GM18867 (cell line): ENCODE measurements around the gene WASF2.
A peak's percentile ranks its signal among the peaks of the same experiment; 100 is the strongest.
"Not testable (repeated sequence)": the region's sequence is repeated elsewhere in the genome, so short reads cannot be mapped to it uniquely, and the experiment has no call there.

ENCODE experiments used
- ATAC-seq: cut with Tn5 transposase; IDR thresholded peaks from one replicate; pipeline ENCODE4 v1.9.1; 2021; ENCODE audit warnings: mild to moderate bottlenecking, moderate library complexity; ENCODE audit not compliant: unreplicated experiment

WASF2 gene

DNA sequence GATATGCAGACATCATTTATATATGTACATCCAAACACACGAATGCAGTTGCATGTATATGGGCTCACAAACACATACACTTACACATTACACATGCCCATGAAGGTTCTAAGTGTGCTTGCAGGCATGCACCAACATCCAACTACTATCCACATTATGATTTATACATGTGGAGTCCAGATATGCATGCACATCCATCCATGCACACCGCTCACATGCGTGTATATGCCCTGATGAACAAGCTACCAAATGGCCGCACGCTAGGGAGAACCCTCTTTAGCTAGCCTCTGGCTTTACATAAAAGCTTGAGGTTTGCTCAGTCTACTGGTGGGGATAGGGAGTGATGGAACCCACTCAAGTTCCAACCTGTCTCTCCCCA, 89.0 kb downstream of the WASF2 start:
- ATAC-seq = no peak

DNA sequence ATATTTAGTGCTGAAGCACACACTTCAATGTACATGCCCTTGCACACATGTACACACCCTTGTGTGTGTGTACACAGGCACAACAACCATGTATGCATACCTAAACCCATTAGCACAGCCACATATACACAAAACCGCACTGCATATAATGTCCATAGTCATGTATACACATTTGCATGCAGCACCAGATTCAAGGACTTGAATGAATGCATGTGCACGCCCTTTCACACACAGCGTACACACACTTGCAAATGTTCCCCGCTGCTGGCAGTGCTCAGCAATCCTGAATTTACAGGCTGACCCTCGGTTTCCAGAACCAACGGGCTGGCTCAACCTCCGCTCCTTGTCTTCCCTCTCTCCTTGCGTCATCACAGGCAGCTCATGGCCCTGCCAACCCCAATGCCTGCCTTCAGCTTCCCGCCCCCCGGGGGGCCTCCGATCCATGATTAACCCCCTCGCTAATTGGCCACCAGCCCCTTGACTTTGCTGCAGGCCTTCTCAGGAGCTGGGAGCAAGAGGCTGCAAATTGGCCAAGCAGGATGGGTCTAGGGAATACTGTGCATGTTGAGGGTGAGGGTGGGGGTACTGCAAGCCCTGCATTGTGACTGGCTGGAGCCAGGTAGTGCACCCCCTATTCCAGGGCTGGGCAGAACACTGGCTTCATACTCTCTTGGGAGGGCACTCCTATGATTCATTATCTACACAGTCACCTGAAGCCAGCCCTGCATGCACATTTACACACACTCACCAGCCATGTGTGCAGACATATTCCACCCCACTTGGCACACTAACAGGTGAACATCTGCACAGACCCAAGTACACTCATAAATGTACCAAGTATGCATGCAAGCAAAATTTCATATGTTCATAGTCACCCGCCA, 89.6 kb downstream of the WASF2 start:
- ATAC-seq = no peak

DNA sequence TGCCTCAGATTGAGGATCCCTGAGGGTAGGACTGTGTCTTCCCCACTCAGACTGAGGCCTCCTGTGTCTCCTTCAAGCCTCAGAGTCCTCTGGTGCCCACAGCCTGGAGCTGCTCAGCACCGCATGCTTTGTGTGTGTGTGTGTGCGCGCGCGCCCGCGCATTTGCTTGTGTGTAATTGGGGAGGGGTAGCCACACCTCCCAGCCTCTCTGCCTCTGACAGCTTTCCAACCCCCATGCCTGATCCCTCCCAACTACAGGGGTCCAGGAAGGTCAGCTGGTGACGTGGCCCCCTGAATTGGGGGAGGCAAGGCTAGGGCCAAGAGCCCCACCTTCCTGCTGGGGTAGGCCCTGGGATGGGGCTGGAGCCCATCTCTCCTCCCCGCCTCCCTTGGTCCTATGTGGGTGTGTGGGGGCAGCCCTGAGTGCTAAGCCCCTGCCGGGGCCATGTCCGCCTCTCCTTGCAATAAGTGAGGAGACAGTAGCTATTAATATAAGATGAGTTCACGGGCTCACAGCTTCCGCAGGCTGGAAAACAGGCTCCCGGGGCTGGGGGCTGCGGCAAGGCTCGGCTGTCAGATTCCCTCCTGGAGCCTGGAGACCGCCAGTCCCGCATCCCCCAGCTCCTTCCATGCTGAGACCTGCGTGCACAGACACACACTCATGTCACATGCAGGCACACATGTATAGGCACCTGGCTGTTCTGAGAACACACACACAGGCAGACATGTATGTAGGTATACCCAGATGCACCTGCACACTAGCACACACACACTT, 90.5 kb downstream of the WASF2 start:
- ATAC-seq = no peak

DNA sequence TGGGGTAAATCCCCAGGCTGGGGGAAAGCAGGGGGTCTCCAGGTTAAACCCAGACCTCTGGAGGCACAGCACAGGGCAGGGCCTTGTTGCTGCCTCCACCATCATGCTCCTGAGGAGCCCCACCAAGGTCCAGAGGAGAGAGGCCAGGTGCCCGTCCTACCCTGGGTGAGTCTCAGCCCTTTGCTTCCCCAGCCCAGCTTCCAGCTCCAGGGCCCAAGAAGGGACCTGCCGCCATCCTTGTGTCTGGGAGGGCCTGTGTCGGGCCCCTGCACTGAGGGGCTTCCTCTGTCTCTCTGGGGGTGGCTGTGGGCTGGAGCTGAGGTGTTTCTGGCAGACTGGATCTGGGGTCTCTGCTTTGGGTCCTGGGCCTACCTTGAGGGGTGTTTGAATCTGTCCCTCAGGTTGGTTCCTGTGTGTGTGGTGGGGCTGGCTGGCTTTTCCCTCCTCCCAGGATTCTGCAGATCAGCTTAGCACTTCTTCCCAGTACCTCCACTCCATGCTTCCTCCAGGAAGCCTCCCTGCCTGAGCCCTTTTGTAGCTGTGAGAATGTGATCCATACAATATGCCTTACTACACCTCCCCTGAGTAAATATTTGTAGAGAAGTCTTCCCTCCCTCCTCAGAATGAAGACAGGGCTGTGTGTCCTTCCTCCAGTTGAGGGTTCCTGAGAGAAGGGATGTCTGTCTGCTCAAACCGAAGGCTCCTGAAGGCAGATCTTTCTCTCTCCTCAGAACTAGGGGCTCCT, 91.4 kb downstream of the WASF2 start:
- ATAC-seq = no peak

DNA sequence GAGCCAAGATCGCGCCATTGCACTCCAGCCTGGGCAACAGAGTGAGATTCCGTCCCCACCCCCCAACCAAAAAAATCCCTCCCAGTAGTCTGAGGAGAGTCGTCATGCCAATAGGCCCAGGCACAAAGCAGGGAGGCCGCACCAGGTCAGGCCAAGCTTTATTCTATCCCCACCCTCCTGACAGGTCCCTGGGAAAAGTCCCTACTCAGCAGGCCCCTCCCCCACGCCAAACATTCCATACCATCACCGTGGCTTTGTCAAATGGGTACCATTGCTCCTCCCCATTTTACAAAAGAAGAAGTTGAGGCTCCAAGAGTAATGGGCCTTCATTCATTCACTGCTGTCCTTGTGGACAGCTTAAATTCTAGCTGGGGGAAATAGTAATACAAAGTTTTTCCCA, 92.2 kb downstream of the WASF2 start:
- ATAC-seq = no peak

DNA sequence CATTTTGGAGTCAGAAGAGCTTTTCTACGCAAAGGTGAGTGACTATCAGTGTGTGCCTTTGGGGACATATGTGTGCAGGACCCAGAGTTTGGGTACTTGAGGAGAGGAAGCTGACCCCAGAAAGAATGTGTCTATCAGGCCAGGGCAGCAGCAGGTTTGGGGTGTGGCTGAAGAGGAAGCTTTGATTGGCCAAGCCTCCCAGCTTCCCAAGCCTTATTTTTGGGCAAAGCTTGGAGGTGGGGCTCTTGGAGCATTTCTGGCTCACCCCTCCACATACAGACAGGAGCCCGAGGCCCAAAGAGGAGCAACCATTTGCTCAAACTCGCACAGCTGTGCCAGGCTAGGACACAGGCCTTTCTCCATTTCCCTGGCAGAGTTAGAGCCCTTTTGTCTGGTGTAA, 92.9 kb downstream of the WASF2 start:
- ATAC-seq = no peak

DNA sequence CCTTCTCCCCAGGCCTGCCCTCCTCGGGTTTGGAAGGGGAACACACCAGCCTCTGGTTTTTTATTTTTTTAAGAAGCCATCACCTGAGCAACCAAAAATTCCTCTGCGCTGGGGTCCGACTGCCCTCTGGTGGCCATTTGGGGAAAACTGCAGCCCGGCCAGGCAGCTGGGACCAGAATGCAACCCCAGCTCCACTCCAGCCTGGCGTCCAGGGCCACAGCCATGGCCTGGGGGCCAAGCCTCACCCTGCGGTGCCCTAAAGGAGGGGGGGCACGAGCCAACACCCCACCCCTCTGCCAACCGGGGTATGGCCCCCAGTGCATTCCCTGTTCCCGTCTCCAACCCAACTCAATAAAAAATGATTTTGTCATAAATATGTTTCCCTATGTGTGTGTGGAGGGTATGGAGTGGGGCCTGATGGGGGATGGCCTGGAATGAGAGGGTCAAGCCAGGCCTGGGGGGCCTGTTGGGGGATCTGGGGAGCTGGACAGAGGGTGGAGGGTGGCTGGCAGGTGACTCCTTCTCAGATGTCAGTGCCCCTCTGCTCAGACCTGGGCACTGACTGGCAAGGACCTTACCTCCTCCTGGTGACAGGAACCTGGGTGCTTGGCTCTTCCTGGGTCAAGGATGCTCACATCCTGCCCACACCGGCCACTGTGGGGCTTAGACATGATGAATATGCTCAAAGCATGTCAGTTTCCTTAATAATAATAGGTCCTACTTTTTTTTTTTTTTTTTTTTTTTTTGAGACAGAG, 94.3 kb downstream of the WASF2 start:
- no peak for ATAC-seq

DNA sequence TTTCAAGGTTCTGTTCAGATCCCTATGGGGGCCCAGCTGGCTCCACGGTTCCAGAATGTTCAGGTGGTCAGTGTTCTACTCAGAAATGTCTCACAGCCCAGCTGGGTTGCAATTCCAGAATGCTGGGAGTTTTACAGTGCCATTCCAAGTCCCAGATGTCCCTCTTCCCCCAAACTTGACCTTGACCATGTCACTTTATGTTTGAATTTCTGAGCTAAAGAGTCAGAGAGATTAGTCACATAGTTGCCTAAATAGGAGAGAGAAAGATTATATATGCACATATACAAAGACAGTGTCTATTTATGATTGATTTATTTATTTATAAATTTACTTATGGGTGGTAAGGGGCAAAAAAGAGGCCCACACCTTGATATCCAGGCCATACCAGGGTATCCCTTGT, 95.0 kb downstream of the WASF2 start:
- no peak for ATAC-seq

DNA sequence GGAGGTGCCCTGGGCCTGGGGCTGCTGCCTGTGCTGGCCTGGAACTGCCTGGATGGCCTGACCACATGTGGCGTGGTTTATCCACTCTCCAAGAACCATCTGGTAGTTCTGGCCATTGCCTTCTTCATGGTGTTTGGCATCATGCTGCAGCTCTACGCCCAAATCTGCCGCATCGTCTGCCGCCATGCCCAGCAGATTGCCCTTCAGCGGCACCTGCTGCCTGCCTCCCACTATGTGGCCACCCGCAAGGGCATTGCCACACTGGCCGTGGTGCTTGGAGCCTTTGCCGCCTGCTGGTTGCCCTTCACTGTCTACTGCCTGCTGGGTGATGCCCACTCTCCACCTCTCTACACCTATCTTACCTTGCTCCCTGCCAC, 95.7 kb downstream of the WASF2 start:
- no peak for ATAC-seq

DNA sequence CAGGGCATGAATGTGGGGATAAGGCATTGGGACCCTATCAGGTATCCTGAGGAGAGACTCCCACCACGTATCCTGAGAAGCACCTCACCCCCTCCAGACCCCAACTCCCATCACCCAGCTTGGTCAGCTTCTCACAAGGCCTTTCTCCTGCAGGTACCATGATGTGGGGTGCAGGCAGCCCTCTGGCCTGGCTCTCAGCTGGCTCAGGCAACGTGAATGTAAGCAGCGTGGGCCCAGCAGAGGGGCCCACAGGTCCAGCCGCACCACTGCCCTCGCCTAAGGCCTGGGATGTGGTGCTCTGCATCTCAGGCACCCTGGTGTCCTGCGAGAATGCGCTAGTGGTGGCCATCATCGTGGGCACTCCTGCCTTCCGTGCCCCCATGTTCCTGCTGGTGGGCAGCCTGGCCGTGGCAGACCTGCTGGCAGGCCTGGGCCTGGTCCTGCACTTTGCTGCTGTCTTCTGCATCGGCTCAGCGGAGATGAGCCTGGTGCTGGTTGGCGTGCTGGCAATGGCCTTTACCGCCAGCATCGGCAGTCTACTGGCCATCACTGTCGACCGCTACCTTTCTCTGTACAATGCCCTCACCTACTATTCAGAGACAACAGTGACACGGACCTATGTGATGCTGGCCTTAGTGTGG, 96.2 kb downstream of the WASF2 start:
- ATAC-seq = no peak

DNA sequence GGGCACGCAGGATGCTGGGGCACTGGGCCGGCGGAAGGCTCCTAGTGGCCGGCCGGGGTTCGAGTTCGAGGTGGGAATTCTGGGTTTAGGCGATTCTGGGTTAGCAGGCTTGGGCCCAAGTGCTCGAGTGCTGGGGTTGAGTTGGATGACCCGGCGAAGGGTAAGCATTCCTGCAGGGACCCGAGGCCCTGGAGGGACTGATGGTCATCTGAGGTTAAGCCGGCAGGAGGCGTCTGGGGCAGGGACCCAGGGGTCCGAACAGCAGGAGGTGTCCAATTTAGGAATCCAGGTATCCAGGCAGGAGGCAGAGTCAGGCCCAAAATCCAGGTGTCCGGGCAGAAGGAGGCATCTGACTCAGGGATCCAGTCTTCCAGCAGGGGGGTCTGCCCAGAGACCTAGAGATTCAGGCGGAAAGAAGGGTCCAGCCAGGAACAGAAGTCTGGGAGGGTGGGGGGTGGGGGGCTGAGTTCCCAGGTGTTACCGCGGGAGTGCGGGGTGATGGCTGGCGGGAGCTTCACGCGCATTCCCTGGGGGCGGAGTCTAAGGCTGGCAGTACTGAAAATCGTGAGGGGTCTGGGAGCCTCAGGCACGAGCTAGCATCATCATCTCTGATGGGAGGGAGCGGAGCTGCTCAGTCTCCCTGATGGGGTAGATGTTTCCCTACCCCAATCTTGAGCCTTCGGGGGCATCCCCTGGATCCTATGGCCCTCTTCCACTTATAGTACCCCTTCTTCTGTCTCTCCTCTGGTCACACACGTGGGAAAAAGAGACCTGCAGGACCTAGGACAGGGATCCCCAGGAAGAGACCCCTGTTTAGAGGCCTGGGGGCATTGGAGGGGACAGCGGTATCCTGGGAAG, 97.0 kb downstream of the WASF2 start:
- peak; percentile 3 for ATAC-seq

DNA sequence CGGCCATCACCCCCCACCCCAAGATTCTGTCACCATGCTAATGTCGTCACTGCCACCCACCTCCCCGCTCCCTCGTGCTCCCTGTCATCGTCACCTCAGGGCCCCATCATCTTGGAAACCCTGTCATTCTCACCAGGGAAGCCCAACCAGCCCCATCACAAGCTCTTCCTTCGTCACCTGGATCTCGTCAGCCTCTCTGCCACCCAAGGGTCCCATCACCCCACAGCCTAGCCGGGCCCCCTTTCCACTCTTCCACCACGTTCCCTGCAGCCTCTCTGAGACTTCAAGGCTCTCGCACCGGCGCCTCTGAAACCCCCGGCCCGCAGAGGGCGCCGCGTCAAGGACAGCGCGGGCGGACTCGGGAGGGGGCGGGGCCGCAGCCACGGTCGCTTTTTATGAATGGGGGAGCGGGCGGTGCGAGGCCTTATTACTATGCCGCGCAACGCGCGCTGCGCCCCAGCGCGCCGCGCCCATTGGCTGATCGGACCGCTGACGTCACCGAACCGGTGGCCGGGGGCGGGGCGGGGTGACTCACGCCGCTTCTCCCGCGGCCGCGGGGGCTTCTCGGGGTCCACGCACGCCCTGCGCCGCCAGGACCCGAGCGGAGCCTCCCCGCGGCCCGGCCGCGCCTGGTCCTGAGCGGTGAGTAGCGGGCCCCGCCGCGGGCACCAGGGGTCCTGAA, 97.7 kb downstream of the WASF2 start, which contains the start of gene GPR3:
TSS of gene GPR3 (plus strand) at position 527 of the 682 bp plus-strand sequence. CDS start 1,177 bp downstream, outside the sequence.
- peak; percentile 78 for ATAC-seq

DNA sequence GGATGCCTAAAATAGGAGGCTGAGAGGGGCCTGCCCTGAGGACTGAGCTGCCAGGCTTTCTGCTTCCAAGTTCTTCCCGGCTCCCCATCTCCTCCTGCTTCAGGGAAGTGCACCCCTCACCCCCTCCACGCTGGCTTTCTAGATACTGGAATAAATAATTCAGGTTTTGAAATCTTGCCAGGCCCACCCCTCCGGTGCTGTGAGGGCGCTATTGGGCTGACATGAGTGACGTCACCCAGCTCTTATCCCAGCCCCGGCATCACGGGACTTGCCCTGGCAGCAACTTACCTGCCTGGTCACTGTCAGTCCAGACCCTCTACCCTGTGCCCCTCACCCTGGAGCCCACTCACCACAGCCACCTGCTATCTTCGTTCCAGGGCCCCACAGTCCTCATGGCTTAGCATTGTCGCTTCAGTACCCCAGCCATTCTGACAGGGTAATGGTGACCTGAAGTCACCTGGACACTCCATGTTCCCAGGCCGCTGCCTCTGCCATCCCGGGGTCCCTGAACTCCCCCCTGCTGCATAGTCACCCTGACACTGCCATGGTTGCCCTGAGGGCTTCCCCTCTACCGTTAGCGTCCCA, 98.4 kb downstream of the WASF2 start:
- no peak for ATAC-seq

DNA sequence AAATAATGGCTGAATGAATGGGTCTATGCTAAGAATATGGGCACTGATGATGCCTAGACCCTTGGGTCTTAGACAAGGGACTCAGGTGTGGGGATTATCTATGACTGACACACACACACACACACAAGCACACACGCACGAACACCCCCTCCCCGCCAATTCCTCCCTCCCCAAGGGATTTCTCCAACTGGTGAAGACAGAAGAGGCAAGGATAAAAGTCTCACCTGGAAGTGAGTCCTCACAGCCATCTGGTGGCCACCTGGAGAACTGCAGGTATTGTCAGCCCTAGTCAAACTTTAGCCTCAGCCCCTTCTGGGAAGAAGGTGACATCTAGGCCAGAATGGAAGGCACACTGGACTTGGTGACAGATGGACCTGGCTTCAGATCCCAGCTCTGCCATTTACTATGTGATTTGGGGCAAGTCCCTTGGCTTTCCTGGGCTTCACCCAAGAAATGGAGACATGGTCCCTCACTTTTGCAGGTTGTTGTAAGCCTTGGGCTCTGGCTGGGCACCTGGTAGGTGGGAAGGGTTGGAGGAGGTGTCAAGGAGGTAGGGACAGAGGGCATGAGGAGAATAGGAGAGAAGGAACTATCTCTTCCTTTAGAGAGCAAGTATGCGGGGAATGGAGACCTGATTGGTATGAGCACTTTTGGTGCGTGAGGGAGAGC, 101.5 kb downstream of the WASF2 start:
- no peak for ATAC-seq

DNA sequence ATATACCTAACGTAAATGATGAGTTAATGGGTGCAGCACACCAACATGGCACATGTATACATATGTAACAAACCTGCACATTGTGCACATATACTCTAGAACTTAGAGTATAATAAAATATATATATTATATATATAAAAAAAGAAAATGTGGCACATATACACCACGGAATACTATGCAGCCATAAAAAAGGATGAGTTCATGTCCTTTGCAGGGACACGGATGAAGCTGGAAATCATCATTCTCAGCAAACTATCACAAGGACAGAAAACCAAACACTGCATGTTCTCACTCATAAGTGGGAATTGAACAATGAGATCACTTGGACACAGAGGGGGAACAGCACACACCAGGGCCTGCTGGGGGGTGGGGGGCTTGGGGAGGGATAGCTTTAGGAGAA, 105.2 kb downstream of the WASF2 start:
- ATAC-seq = not testable (repeated sequence)

DNA sequence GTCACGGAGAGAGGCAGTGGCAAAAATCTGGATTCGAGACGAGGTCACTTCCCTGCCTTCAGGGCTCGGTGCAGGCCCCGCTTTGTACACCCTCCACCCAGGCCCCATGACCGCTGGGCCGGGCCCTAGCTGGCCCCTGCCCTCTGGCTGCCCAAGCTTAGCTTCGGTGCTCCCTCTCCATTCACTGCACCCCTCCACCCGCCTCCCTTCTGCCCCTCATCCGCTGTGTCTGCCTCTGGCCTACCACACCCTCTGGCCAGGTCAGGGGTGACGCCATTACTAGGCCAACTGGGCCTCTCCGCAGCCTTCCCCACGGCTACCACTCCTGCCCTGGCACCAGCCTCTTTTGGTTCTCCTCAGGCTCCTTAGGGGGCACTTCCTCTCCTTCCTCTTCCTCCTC, 106.3 kb downstream of the WASF2 start:
- no peak for ATAC-seq

DNA sequence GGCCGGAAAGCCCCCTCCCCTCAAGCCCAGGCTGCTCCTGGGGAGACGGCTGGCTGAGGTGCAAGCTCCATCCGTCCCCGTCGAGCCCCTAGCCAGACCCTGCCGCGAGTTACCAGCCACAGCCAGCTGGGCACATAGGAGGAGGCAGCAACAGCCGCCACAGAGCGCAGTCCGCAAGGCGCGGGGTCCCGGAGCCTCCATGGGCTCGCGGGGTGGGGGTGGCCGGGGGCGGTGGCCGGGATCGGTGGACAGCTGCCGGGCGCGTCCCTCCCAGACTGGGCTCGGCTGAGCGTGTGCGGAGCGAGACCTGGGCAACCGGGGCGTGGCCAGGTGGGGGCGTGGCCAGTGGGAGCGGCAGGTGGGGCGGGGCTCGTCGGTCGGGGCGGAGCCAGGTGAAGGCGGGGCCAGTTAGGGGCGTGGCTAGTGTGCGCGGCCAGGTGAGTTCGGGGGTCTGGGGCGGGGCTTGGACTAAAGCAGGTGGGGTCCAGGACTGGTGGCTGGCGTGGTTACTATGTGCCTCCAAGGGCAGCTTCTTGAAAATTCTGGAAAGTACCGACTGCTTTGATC, 106.8 kb downstream of the WASF2 start, which contains the start of gene CD164L2:
TSS of gene CD164L2 (minus strand) at position 295 of the 567 bp plus-strand sequence. CDS start at position 201, 94 bp downstream.
- ATAC-seq = no peak
